Activated CD8-positive, alpha-beta memory T cell treated with anti-CD3 and anti-CD28 coated beads, Interleukin-2, amount 10 ng/mL, durations not matched to agents 7 days and 5 days (primary cell): Measurements from ENCODE around the gene UBE2Z. TPM values are rescaled to one million over a fixed set of nuclear protein-coding genes. Genes with fewer than 3 reads are reported as not detected.

ENCODE experiments used
- ATAC-seq: fragments of 150-1000 bp; cut with Tn5 transposase; one replicate; pipeline ENCODE4 v1.10.0; 2021; ENCODE audit warnings: moderate library complexity
- CTCF ChIA-PET: fragments of 350-600 bp; sonication (Branson Sonifier 250); formaldehyde crosslinking; loops from one replicate; lab custom pipeline; 2021; ENCODE audit warnings: antibody characterized with exemption; lab: Charles Lee
- DNase-seq: peaks from one replicate; pipeline ENCODE4 v3.0.0-alpha.2; 2020
- H3K27ac Mint-ChIP-seq: one replicate; pipeline ENCODE4 v1.8.0; 2021; ENCODE audit warnings: mild to moderate bottlenecking, mixed read lengths
- H3K27me3 Mint-ChIP-seq: one replicate; pipeline ENCODE4 v1.8.0; 2021; ENCODE audit warnings: mixed read lengths
- H3K36me3 Mint-ChIP-seq: one replicate; pipeline ENCODE4 v1.8.0; 2021; ENCODE audit warnings: mild to moderate bottlenecking, mixed read lengths
- H3K4me1 Mint-ChIP-seq: one replicate; pipeline ENCODE4 v1.8.0; 2021; ENCODE audit warnings: mixed read lengths
- H3K4me3 Mint-ChIP-seq: one replicate; pipeline ENCODE4 v1.8.0; 2021; ENCODE audit warnings: mild to moderate bottlenecking, moderate library complexity, mixed read lengths
- H3K9me3 Mint-ChIP-seq: one replicate; pipeline ENCODE4 v1.8.0; 2022; ENCODE audit warnings: low read depth, mixed read lengths
- total RNA-seq, 2 experiments: library from RNA; stranded (reverse); gene quantifications; one replicate each; pipeline ENCODE4 v1.2.3, GENCODE V29; 2021

The UBE2Z gene
- total RNA-seq, 2 experiments from 2014 or later: 73.7 to 90.6 TPM

DNA sequence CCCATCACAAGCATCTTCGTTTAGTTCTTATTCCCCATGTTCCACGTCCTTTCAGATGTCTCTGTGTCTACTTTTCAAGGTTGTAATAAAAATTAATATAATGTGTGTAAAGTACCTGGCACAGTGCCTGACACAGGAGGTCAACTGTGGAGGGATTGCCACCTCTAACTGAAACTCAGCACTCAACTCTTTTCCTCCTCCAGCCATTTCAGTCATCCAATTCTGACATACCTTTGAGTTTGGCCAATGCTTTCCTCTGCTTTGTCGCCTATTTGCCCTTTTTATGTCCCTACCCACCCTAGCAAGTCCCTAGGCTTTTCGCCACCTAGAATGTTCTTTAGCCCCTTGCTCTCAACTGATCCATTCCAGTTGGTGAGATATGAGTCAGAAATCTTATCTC, 1.6 kb downstream of the UBE2Z start:
- H3K27ac Mint-ChIP-seq: peak overlapping the region; percentile 82
- no peak for DNase-seq
- peaks cover 63% of the 10 kb centered on the region for H3K4me1 Mint-ChIP-seq
- H3K4me3 Mint-ChIP-seq: peak overlapping the region; percentile 95
- H3K9me3 Mint-ChIP-seq: no peaks in the 10 kb centered on the region
- peaks cover 44% of the 10 kb centered on the region for H3K36me3 Mint-ChIP-seq
- CTCF ChIA-PET: interaction anchor here (1.3 to 2.5 kb wide), 3 partner anchors 16 to 123 kb away, joined by 3 to 16 read pairs (median 4); partner anchors contain the start of gene ATP5MC1
- H3K27me3 Mint-ChIP-seq: no peaks in the 10 kb centered on the region
- ATAC-seq: no peak

DNA sequence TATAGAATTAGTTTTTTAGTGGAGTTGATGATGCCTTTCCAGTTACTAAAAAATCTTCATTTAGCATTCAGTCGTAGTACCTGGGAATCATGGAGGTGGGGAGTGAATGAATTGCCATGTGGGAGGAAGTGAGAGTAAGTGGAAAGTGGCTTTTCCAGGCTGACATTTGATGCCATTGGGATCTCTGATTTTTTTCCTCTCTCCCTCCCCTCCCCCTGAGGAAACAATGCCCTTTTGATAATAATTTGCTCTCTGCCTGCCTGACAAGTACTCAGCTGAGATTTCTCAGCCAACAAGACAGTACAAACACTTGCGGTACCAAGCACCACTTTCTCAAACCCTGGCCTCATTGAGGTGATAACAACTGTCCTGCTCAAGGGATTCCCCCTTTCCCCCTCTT, 2.2 kb downstream of the UBE2Z start:
- Mint-ChIP-seq H3K4me1 (peaks cover 67% of the 10 kb centered on the region), H3K36me3 (peaks cover 46% of the 10 kb centered on the region), H3K27ac (peak overlapping the region; percentile 82), H3K9me3 (no peaks in the 10 kb centered on the region), H3K27me3 (no peaks in the 10 kb centered on the region), H3K4me3 (peak overlapping the region; percentile 95)
- CTCF ChIA-PET: interaction anchor here (1.2 to 1.7 kb wide), 2 partner anchors 10 to 31 kb away, joined by 5 read pairs; no protein-coding TSS in a partner anchor
- ATAC-seq (no peak), DNase-seq (no peak)

DNA sequence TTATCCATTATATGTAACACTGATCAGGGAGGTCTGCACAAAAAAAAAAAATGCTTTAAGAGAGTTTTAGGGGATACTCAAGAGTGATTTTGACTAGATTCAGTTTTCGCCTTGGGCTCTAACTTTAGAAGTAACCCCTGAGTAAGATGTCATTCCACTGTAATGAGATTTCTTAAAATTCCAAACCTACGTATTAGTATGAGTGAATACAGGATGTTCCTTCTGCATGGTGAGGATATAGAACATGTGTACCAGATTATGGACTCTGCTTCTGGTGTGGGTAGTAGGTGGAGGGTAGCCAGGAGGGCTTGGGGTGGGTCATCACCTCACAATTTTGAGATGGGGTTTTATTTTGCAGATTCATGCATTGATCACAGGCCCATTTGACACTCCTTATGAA, 4.3 kb downstream of the UBE2Z start:
- ATAC-seq (no peak), DNase-seq (no peak)
- Mint-ChIP-seq H3K27me3 (no peaks in the 10 kb centered on the region), H3K9me3 (no peaks in the 10 kb centered on the region), H3K36me3 (peaks cover 57% of the 10 kb centered on the region), H3K4me1 (peaks cover 78% of the 10 kb centered on the region), H3K4me3 (no peak overlapping the region), H3K27ac (peak overlapping the region; percentile 41)
- CTCF ChIA-PET: no interaction called here

DNA sequence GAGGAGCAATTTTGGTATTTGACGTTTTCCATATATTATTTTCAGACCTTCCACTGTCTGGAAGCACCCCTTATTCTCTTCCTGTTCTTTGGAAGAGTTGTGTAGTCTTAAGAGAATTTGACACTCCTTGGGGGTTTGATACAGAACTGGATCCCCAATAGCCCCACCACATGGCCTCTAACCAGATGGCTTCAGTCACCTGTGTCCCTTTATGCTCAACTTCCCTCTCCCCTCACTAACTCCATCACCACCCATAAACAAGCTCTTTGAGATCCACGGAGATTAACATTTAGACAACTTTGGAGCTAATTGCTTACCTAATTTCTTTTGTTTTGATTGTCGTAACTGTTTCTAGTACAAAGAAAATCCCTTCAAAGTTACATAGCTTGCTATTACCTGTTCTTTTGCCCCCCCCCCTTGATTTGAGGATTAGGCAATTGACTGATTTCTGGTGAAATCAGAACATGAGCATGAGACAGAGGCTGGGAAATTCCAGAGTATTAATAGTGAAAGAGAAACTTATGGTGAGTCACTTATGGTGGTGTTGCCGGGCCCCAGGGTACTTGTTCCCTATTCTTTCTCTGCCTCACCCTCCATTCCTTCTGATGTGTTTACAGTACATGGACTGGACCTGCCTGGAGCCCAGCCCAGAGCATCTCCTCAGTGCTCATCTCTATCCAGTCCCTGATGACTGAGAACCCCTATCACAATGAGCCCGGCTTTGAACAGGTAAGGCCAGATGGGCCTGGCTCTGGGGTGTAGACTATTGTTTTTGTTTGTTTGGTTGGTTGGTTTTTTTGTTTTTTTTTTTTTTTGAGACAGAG, 7.5 kb downstream of the UBE2Z start:
- Mint-ChIP-seq H3K4me1 (peaks cover 56% of the 10 kb centered on the region), H3K36me3 (peaks cover 59% of the 10 kb centered on the region), H3K9me3 (no peaks in the 10 kb centered on the region), H3K27ac (peak overlapping the region; percentile 95), H3K4me3 (peak overlapping the region; percentile 75), H3K27me3 (no peaks in the 10 kb centered on the region)
- DNase-seq: peak; percentile 68
- ATAC-seq: peak; percentile 96
- CTCF ChIA-PET: interaction anchor here (0.7 to 2.4 kb wide), 7 partner anchors 24 to 265 kb away, joined by 3 to 12 read pairs (median 5); partner anchors contain the start of gene ATP5MC1

DNA sequence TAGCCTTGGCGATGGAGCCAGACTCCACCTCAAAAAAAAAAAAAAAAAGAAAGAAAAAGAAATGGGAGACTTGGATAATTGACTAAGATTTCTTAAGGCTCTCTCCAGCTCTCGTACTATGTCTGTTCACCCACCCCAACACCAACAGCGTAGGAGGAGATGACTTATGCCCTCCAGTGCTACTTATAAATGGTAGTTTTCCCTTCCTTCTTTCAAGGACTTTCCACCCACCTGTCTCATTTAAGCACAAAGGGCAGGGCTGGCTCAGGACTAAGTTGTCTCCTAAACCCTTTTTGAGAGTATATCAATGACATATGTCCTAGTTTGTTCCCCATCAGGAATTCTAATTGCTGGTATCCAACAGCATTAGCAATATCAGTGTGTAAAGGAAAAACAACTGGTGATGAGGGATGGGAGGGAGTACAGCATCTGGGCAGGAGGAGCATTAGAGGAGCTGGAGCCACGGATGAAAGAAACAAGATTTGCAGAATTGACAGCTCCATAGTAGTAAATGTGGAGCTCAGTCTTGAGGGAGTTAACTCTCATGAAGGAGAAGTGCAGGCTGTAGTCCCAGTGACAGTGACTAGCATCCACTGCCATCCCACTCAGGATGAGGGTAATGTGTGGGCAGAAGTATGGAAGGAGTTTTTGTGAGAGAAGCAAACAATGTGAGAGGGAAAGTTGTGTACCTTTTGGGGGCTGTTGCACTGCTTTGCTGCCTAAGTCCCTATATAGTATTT, 17.2 kb downstream of the UBE2Z start:
- Mint-ChIP-seq H3K36me3 (peaks cover 60% of the 10 kb centered on the region), H3K27me3 (no peaks in the 10 kb centered on the region), H3K27ac (peak overlapping the region; percentile 41), H3K4me3 (no peak overlapping the region), H3K9me3 (no peaks in the 10 kb centered on the region), H3K4me1 (no peaks in the 10 kb centered on the region)
- CTCF ChIA-PET: no interaction called here
- ATAC-seq: no peak
- DNase-seq: no peak

DNA sequence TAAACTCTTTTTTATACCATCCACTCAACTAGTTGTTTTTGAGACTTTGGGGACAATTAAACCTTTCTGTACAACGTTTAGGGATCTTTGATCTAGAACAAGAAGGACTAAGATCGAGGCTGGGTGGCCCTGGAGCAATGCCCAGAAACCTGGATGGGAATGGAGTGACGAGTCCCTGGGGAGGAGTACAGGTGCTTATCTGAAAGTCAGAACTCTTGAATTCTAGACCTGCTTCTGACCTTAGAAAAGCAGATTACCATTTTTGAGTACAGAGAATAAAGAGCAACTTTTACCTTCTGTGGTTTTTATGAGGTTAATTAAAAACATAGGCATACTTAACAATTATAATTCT, 17.8 kb downstream of the UBE2Z start:
- DNase-seq (no peak), ATAC-seq (no peak)
- Mint-ChIP-seq H3K27me3 (no peaks in the 10 kb centered on the region), H3K4me1 (no peaks in the 10 kb centered on the region), H3K27ac (no peak overlapping the region), H3K9me3 (no peaks in the 10 kb centered on the region), H3K36me3 (peaks cover 58% of the 10 kb centered on the region), H3K4me3 (no peak overlapping the region)
- CTCF ChIA-PET: no interaction called here

DNA sequence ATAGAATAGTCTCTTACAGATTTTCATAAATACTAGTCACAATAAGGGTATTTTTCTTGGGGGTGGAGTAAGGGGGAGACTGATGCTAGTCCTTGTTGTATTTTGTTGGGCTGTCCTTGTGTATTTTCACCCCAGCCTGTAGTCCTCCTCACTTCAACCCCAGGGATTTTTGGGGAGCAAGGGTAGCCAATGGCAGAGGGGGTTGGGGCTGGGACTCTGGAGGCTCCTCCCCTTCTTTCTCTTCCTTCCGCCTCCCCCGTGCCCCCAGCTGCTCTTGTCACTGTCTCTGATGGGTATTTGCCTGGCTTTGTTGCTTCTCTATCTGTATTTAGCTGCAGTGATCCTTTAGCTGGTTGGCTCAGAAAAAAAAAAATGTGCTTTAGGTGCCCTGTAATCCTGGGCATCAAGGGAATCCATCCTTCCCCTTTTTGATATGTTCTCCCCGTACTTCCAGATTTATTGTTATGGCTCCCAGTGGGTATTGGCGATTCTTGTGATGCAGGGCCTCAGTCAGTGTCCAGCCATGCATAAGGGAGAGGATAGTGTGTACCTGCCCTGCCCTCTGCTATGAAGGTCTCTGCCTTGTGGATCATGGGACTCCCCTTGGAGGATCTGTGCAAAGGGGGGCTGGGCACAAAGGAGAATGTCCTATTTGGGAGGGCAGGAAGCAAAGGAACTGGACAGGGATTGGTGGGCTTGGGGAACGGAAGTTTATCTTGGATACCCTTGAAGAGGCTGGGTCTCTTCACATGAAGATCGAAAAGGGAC, 20.0 kb downstream of the UBE2Z start:
- no peak overlapping the region for H3K27ac Mint-ChIP-seq
- H3K4me1 Mint-ChIP-seq: peaks cover 5% of the 10 kb centered on the region
- H3K4me3 Mint-ChIP-seq: no peak overlapping the region
- no peak for ATAC-seq
- H3K27me3 Mint-ChIP-seq: no peaks in the 10 kb centered on the region
- no peak for DNase-seq
- H3K9me3 Mint-ChIP-seq: no peaks in the 10 kb centered on the region
- CTCF ChIA-PET: interaction anchor here (0.6 to 2.0 kb wide), 4 partner anchors 44 to 250 kb away, joined by 3 to 7 read pairs (median 4); no protein-coding TSS in a partner anchor
- peaks cover 56% of the 10 kb centered on the region for H3K36me3 Mint-ChIP-seq

DNA sequence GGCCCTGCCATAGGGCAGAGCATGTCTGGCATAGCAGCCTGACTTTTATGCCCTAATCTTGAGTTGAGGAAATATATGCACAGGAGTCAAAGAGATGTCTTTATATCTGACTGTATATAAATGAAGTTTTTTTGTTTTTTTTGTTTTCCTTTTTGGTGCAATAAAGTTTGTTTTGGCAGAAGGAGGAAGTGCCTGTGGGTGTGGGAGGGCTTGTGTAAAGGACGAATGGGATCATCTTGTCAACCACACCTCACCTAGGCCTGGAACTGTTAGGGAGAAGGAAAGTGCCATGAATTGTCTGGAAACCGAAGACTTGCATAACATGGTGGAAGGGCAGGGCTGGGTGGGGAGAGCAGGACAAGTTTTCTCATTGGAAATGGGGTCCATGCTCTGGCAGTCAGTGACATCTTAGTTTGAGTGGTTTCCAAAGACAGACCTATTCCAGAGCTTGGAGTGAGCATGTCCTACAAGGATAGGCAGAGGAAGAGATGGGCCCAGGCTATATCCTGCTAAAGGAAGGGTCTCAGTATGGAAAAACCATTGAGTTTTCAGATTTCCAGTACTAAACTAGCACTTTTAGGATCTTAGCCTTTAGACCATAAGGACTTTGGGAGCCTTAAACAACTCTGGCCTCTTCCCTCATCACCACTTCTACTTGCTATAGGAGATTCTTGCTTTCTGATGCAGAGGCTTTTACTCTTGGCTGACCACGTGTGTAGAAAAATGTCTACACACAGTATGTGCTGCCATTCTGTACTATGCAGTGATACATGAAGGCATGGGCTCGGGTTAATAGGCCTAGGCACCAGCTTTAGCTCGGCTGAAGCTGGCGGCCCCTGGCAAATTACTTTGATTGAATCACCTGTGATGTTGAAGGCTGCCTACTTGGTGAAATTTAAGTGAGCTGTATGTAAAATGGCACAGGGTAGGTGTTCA, 20.9 kb downstream of the UBE2Z start:
- no peaks in the 10 kb centered on the region for H3K27me3 Mint-ChIP-seq
- no peak overlapping the region for H3K4me3 Mint-ChIP-seq
- ATAC-seq (no peak), DNase-seq (no peak)
- H3K9me3 Mint-ChIP-seq: no peaks in the 10 kb centered on the region
- peak overlapping the region; percentile 39 for H3K27ac Mint-ChIP-seq
- peaks cover 58% of the 10 kb centered on the region for H3K36me3 Mint-ChIP-seq
- CTCF ChIA-PET: interaction anchor here (0.9 to 1.8 kb wide), 3 partner anchors 20 to 251 kb away, joined by 3 to 5 read pairs (median 3); no protein-coding TSS in a partner anchor
- peaks cover 5% of the 10 kb centered on the region for H3K4me1 Mint-ChIP-seq

DNA sequence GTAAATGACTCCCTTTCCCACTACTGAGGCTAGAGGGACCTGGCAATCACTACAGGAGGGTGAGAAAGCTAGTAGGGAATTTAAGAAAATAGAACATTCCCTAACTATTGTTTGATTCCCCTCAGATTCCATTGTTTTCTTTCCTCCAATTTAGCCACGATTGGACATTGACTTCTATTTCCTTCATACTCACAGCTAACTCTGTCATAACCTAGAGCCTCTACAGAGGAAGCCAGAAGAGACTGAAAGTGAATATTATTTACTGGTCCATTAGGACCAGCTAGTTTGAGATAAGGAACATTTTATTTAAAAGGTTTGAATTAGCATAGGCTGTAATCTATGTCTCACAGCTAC, 21.6 kb downstream of the UBE2Z start:
- H3K36me3 Mint-ChIP-seq: peaks cover 58% of the 10 kb centered on the region
- H3K27ac Mint-ChIP-seq: no peak overlapping the region
- no peak for ATAC-seq
- no peaks in the 10 kb centered on the region for H3K27me3 Mint-ChIP-seq
- H3K4me3 Mint-ChIP-seq: no peak overlapping the region
- CTCF ChIA-PET: interaction anchor here (0.9 to 1.8 kb wide), 3 partner anchors 21 to 251 kb away, joined by 3 to 5 read pairs (median 3); no protein-coding TSS in a partner anchor
- H3K9me3 Mint-ChIP-seq: no peaks in the 10 kb centered on the region
- H3K4me1 Mint-ChIP-seq: peaks cover 5% of the 10 kb centered on the region
- no peak for DNase-seq

DNA sequence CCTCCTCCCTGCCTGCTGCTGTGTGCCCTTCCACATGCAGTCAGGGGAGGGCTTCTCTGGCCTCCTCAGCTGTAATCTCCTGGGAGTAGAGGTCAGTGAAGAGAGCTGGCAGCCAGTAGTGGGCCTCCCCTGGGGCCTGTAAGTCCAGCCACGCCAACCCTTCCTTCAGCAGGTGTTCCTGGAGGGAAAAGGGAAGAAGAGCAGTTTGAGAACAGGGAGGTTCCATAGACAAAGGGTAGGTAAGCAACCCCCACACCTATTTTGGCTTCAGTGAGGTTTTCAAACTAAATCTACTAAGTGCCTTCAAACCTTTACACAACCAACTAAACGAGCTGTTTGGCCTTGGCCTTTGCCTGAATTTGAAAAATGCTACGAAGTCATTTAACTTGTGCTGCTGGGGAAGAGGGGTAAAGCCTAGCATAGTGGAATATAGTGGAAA, 22.2 kb downstream of the UBE2Z start:
- no peak overlapping the region for H3K4me3 Mint-ChIP-seq
- no peaks in the 10 kb centered on the region for H3K27me3 Mint-ChIP-seq
- DNase-seq (no peak), ATAC-seq (no peak)
- no peak overlapping the region for H3K27ac Mint-ChIP-seq
- H3K36me3 Mint-ChIP-seq: peaks cover 55% of the 10 kb centered on the region
- CTCF ChIA-PET: interaction anchor here (0.8 to 1.8 kb wide), 3 partner anchors 46 to 102 kb away, joined by 3 to 4 read pairs (median 3); no protein-coding TSS in a partner anchor
- no peaks in the 10 kb centered on the region for H3K9me3 Mint-ChIP-seq
- H3K4me1 Mint-ChIP-seq: peaks cover 5% of the 10 kb centered on the region

DNA sequence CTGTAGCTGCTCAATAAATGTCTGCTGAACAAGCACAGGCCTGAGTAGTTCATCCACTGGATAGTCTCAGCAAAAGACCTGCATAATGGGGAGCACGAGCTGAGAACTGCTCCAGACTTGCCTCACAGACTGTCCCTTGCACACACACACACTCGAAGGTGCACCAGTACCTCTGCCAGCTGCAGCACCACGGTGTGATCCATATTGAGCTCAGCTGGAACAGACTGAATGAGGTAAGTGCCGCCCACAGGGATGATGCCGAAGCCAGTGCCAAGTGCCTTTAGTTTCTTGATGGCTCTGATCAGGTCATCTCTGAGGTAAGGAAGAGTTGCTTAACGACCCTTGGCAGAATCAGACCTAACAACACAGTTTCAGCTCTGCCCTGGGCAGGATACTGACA, 24.8 kb downstream of the UBE2Z start:
- no peak overlapping the region for H3K27ac Mint-ChIP-seq
- CTCF ChIA-PET: interaction anchor here (0.5 to 1.4 kb wide), 2 partner anchors 14 to 100 kb away, joined by 3 to 5 read pairs; no protein-coding TSS in a partner anchor
- DNase-seq: no peak
- no peak overlapping the region for H3K4me3 Mint-ChIP-seq
- no peaks in the 10 kb centered on the region for H3K27me3 Mint-ChIP-seq
- no peak for ATAC-seq
- no peaks in the 10 kb centered on the region for H3K9me3 Mint-ChIP-seq
- H3K4me1 Mint-ChIP-seq: peaks cover 5% of the 10 kb centered on the region
- peaks cover 53% of the 10 kb centered on the region for H3K36me3 Mint-ChIP-seq
